A673 (cell line): Measurements from ENCODE around the gene ADRA2A. TPM values are rescaled to one million over a fixed set of nuclear protein-coding genes. Genes with fewer than 3 reads are reported as not detected.

ENCODE experiments used
- BruUV-seq: library from RNA; stranded (reverse); fragments of 400-500 nt; replicated peaks from 2 replicates; lab custom pipeline; 2021; lab: Mats Ljungman, UMichigan
- CTCF ChIA-PET: fragments of 300-600 bp; sonication (Branson Sonifier 250); formaldehyde crosslinking; loops from one replicate; lab custom pipeline; 2022; ENCODE audit warnings: antibody characterized with exemption; lab: Charles Lee
- POLR2A ChIA-PET: fragments of 300-600 bp; sonication (Branson Sonifier 250); formaldehyde crosslinking; loops from one replicate; lab custom pipeline; 2022; ENCODE audit warnings: antibody characterized with exemption; ENCODE audit not compliant: low non-redundant PET; lab: Charles Lee
- DNase-seq: peaks from one replicate; pipeline ENCODE4 v3.0.0-alpha.2; 2015; ENCODE audit warnings: low spot score
- H3K27ac ChIP-seq: fragments of 200-600 bp; sonication (generic); 2 replicates; pipeline ENCODE4 v1.5.1; 2016; ENCODE audit warnings: mixed run types, low read depth, mild to moderate bottlenecking, mixed read lengths, antibody characterized with exemption, low read length; ENCODE audit not compliant: poor library complexity, severe bottlenecking
- H3K27me3 ChIP-seq: fragments of 200-600 bp; sonication (generic); replicated peaks from 2 replicates; pipeline ENCODE4 v1.6.1; 2017; ENCODE audit warnings: mixed run types, low read depth, mild to moderate bottlenecking, mixed read lengths, antibody characterized with exemption, low read length; ENCODE audit not compliant: insufficient read depth, poor library complexity
- H3K36me3 ChIP-seq: fragments of 200-600 bp; sonication (generic); 2 replicates; pipeline ENCODE4 v1.6.1; 2016; ENCODE audit warnings: mixed run types, mild to moderate bottlenecking, mixed read lengths, antibody characterized with exemption, low read length; ENCODE audit not compliant: insufficient read depth, poor library complexity, severe bottlenecking
- H3K4me1 ChIP-seq: fragments of 200-600 bp; sonication (generic); 2 replicates; pipeline ENCODE4 v1.6.1; 2017; ENCODE audit warnings: mixed run types, mild to moderate bottlenecking, mixed read lengths, antibody characterized with exemption, low read length; ENCODE audit not compliant: insufficient read depth, poor library complexity, severe bottlenecking
- H3K4me3 ChIP-seq: fragments of 200-600 bp; sonication (generic); 2 replicates; pipeline ENCODE4 v1.5.1; 2016; ENCODE audit warnings: low read depth, mixed run types, mild to moderate bottlenecking, mixed read lengths, low read length; ENCODE audit not compliant: poor library complexity, severe bottlenecking
- H3K9me3 ChIP-seq: fragments of 200-600 bp; sonication (generic); 2 replicates; pipeline ENCODE4 v1.6.1; 2016; ENCODE audit warnings: mixed run types, low read depth, mild to moderate bottlenecking, mixed read lengths, antibody characterized with exemption, low read length; ENCODE audit not compliant: poor library complexity, severe bottlenecking
- EZH2 ChIP-seq: fragments of 200-600 bp; sonication (generic); IDR thresholded peaks from 2 replicates; pipeline ENCODE4 v1.6.1; 2017; ENCODE audit warnings: borderline replicate concordance, low read depth, mild to moderate bottlenecking, mixed read lengths, antibody characterized with exemption, low read length; ENCODE audit not compliant: poor library complexity, severe bottlenecking
- intact Hi-C: fragments of 100-400 bp; cut with micrococcal nuclease; formaldehyde crosslinking; loops from one replicate; pipeline ENCODE4 v1.10.0; 2022; ENCODE audit not compliant: unreplicated experiment
- total RNA-seq: library from RNA; stranded (reverse); gene quantifications from 2 replicates; pipeline ENCODE4 v1.2.3, GENCODE V29; 2021
- TF ChIP-seq, protein P1 (sequence below): fragments of 300-800, 200-600 bp; sonication (generic); conservative IDR thresholded peaks from 2 replicates; pipeline ENCODE4 v1.5.1; 2017; ENCODE audit warnings: low read depth, mild to moderate bottlenecking, antibody characterized with exemption, low read length, moderate library complexity, mixed read lengths

The ADRA2A gene
- total RNA-seq, 1 experiment from 2014 or later = not detected

DNA sequence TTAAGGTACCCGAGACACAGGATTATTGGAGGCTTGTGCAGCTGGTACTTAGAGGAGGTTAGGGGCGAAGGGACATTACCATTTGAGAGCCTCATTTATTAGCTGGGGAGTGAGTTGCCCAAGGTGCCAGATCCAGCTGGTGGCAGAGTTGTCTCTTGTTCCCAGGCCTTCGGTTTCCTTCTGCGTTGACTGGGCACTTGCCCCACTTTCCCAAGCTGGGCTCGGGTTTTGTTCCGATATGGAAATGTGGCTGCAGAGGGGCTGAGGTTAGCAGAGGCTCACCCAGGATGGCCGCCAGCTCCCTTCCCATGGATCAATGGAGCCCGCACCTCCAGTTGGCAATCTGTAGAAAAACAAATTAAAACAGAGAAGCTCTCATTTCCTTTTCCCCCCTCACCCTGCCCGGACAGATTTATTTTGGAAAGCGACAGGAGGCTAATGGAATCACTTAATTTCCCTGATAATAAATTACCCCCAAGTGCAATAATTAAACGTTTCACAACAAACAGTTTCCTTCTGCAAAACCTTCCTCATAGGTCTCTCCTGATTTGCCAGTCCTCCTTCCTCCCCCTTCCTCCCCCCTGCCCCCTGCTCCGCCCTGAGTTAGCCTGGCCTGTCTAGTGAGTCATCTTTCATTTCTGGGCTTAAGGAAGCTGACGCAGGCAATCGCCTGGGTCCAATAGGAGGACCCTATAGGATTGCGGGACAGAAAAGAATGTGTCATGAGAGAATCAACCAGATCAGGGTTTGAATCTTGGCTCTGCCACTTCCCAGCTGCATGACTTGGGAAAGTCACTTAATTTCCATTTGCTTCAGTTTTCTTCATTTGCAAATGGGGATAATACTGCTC lies 51.7 kb downstream of the ADRA2A start:
- H3K9me3 ChIP-seq = no peaks in the 10 kb centered on the region
- CTCF ChIA-PET = no interaction called here
- no peaks in the 10 kb centered on the region for H3K36me3 ChIP-seq
- no peak for TF ChIP-seq EZH2
- TF ChIP-seq, protein P1, sequence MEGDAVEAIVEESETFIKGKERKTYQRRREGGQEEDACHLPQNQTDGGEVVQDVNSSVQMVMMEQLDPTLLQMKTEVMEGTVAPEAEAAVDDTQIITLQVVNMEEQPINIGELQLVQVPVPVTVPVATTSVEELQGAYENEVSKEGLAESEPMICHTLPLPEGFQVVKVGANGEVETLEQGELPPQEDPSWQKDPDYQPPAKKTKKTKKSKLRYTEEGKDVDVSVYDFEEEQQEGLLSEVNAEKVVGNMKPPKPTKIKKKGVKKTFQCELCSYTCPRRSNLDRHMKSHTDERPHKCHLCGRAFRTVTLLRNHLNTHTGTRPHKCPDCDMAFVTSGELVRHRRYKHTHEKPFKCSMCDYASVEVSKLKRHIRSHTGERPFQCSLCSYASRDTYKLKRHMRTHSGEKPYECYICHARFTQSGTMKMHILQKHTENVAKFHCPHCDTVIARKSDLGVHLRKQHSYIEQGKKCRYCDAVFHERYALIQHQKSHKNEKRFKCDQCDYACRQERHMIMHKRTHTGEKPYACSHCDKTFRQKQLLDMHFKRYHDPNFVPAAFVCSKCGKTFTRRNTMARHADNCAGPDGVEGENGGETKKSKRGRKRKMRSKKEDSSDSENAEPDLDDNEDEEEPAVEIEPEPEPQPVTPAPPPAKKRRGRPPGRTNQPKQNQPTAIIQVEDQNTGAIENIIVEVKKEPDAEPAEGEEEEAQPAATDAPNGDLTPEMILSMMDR = no peak
- POLR2A ChIA-PET = no interaction called here
- peaks cover 47% of the 10 kb centered on the region for H3K27me3 ChIP-seq
- no peaks in the 10 kb centered on the region for H3K4me1 ChIP-seq
- no TSS peak for BruUV-seq
- no peak overlapping the region for H3K4me3 ChIP-seq
- intact Hi-C loops = no loop called here
- no peak overlapping the region for H3K27ac ChIP-seq
- peak; percentile 77 for DNase-seq

- no TSS peak for BruUV-seq
- TF ChIP-seq, protein P1 = no peak
- TF ChIP-seq EZH2 = no peak
- H3K27me3 ChIP-seq = peaks cover 48% of the 10 kb centered on the region
- no peaks in the 10 kb centered on the region for H3K9me3 ChIP-seq
- intact Hi-C loops = no loop called here
- ChIA-PET POLR2A (no interaction called here), CTCF (no interaction called here)
- H3K27ac ChIP-seq = no peak overlapping the region
- H3K4me1 ChIP-seq = no peaks in the 10 kb centered on the region
- H3K36me3 ChIP-seq = no peaks in the 10 kb centered on the region
- DNase-seq = no peak
- H3K4me3 ChIP-seq = no peak overlapping the region
Observed at GRCh38 chr10:111129363-111129762, 52.5 kb downstream of the ADRA2A start.

GRCh38 chr10:111130471-111130870 lies 53.6 kb downstream of the ADRA2A start:
- POLR2A ChIA-PET = no interaction called here

More at GRCh38 chr10:111130471-111130870, 53.6 kb downstream of the ADRA2A start:
- H3K9me3 ChIP-seq = no peaks in the 10 kb centered on the region
- no peak overlapping the region for H3K27ac ChIP-seq
- no TSS peak for BruUV-seq
- peaks cover 57% of the 10 kb centered on the region for H3K27me3 ChIP-seq
- DNase-seq = no peak
- CTCF ChIA-PET = no interaction called here
- TF ChIP-seq, protein P1 = no peak
- no peak for TF ChIP-seq EZH2
- no peaks in the 10 kb centered on the region for H3K4me1 ChIP-seq
- intact Hi-C loops = no loop called here
- no peak overlapping the region for H3K4me3 ChIP-seq
- H3K36me3 ChIP-seq = no peaks in the 10 kb centered on the region

Other genes with a start within 250 kb of the ADRA2A start
- gene PDCD4, start 205.1 kb upstream of the ADRA2A start, total RNA-seq = 17.3 and 23.7 TPM in 2 replicates
- gene BBIP1, start 157.8 kb upstream of the ADRA2A start, total RNA-seq = 32.9 and 33.9 TPM in 2 replicates
- gene SHOC2, start 157.4 kb upstream of the ADRA2A start, total RNA-seq = 37.6 and 40.0 TPM in 2 replicates